Cardiac fibroblast (primary cell): ENCODE results near the gene ADRA2C.

Experiments
- DNase-seq, 2 donors: peaks; one replicate each; pipeline versions ENCODE4 v3.0.0 to v3.0.0-alpha.2; 2010; ENCODE audit warnings: low read depth in 2 of 2
- H3K4me3 ChIP-seq, 2 donors: replicated peaks in 1 of 2; 1 replicate in 1 of 2; 2 replicates in 1 of 2; pipeline ENCODE4 v1.5.1; 2011; ENCODE audit warnings: low read depth in 2 of 2, low read length in 2 of 2, mild to moderate bottlenecking in 2 of 2, moderate library complexity in 1 of 2
- CTCF ChIP-seq: IDR thresholded peaks from one replicate; pipeline ENCODE4 v1.5.1; 2011; ENCODE audit warnings: low read depth, mild to moderate bottlenecking, low read length, inconsistent platforms

ADRA2C gene

GRCh38 chr4:3797831-3798790 is 31.9 kb downstream of the ADRA2C start:
- no peak for TF ChIP-seq CTCF
- no peak overlapping the region for H3K4me3 ChIP-seq
- no peak for DNase-seq

- TF ChIP-seq CTCF: no peak
- H3K4me3 ChIP-seq: no peak overlapping the region
- DNase-seq: no peak
Observed at GRCh38 chr4:3799496-3799895, 33.3 kb downstream of the ADRA2C start.

GRCh38 chr4:3800351-3800750 is 34.2 kb downstream of the ADRA2C start:
- no peak for TF ChIP-seq CTCF
- H3K4me3 ChIP-seq: no peak overlapping the region
- DNase-seq: no peak

- DNase-seq: no peak
- H3K4me3 ChIP-seq: no peak overlapping the region
- no peak for TF ChIP-seq CTCF
Observed at GRCh38 chr4:3801521-3801920, 35.3 kb downstream of the ADRA2C start.

- no peak overlapping the region for H3K4me3 ChIP-seq
- no peak for DNase-seq
- no peak for TF ChIP-seq CTCF
Observed at GRCh38 chr4:3801931-3802550, 35.9 kb downstream of the ADRA2C start.

GRCh38 chr4:3802571-3803474 is 36.6 kb downstream of the ADRA2C start:
- TF ChIP-seq CTCF: no peak
- DNase-seq: no peak
- no peak overlapping the region for H3K4me3 ChIP-seq
